ENCODE data around the gene MC1R.

DNA sequence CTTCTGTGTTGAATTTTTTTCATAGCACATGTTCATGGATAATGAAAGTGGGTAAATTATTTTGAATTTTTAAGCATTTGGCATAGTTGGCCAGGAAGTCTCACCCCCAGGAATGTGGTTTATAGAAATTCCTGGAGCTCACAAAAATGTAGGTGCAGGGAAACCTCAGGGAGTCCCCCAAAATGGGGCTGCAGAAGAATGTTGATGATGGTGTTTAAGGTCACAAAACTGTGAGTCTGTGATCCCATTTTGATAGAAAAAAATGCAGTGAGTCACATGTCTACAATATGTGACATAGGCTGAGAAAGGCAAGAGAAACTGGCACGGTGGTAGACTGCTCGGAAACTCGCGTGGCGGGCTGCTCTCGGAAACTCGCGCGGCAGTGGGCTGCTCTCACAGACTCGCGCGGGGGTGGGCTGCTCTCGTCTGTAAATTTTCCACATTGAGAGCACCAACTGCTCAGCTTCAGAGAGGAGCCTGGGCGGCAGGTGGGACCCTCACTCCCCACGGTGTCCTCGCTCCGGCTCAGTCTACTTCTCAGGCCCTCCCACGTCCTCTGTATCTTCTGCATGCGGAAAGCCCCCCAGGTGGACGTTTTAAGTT, 18.7 kb upstream of the MC1R start:
- TF ChIP-seq, protein P1, sequence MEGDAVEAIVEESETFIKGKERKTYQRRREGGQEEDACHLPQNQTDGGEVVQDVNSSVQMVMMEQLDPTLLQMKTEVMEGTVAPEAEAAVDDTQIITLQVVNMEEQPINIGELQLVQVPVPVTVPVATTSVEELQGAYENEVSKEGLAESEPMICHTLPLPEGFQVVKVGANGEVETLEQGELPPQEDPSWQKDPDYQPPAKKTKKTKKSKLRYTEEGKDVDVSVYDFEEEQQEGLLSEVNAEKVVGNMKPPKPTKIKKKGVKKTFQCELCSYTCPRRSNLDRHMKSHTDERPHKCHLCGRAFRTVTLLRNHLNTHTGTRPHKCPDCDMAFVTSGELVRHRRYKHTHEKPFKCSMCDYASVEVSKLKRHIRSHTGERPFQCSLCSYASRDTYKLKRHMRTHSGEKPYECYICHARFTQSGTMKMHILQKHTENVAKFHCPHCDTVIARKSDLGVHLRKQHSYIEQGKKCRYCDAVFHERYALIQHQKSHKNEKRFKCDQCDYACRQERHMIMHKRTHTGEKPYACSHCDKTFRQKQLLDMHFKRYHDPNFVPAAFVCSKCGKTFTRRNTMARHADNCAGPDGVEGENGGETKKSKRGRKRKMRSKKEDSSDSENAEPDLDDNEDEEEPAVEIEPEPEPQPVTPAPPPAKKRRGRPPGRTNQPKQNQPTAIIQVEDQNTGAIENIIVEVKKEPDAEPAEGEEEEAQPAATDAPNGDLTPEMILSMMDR (conservative IDR thresholded peaks at IDR 0.05; ENCODE audit: low read depth in 2 of 2), result no peak
- TF ChIP-seq, protein P2, sequence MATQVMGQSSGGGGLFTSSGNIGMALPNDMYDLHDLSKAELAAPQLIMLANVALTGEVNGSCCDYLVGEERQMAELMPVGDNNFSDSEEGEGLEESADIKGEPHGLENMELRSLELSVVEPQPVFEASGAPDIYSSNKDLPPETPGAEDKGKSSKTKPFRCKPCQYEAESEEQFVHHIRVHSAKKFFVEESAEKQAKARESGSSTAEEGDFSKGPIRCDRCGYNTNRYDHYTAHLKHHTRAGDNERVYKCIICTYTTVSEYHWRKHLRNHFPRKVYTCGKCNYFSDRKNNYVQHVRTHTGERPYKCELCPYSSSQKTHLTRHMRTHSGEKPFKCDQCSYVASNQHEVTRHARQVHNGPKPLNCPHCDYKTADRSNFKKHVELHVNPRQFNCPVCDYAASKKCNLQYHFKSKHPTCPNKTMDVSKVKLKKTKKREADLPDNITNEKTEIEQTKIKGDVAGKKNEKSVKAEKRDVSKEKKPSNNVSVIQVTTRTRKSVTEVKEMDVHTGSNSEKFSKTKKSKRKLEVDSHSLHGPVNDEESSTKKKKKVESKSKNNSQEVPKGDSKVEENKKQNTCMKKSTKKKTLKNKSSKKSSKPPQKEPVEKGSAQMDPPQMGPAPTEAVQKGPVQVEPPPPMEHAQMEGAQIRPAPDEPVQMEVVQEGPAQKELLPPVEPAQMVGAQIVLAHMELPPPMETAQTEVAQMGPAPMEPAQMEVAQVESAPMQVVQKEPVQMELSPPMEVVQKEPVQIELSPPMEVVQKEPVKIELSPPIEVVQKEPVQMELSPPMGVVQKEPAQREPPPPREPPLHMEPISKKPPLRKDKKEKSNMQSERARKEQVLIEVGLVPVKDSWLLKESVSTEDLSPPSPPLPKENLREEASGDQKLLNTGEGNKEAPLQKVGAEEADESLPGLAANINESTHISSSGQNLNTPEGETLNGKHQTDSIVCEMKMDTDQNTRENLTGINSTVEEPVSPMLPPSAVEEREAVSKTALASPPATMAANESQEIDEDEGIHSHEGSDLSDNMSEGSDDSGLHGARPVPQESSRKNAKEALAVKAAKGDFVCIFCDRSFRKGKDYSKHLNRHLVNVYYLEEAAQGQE (IDR thresholded peaks at IDR 0.05; ENCODE audit: unreplicated experiment), result no peak
- TF ChIP-seq, protein P3, sequence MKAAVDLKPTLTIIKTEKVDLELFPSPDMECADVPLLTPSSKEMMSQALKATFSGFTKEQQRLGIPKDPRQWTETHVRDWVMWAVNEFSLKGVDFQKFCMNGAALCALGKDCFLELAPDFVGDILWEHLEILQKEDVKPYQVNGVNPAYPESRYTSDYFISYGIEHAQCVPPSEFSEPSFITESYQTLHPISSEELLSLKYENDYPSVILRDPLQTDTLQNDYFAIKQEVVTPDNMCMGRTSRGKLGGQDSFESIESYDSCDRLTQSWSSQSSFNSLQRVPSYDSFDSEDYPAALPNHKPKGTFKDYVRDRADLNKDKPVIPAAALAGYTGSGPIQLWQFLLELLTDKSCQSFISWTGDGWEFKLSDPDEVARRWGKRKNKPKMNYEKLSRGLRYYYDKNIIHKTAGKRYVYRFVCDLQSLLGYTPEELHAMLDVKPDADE (IDR thresholded peaks at IDR 0.05), result no peak
- TF ChIP-seq, protein P4, sequence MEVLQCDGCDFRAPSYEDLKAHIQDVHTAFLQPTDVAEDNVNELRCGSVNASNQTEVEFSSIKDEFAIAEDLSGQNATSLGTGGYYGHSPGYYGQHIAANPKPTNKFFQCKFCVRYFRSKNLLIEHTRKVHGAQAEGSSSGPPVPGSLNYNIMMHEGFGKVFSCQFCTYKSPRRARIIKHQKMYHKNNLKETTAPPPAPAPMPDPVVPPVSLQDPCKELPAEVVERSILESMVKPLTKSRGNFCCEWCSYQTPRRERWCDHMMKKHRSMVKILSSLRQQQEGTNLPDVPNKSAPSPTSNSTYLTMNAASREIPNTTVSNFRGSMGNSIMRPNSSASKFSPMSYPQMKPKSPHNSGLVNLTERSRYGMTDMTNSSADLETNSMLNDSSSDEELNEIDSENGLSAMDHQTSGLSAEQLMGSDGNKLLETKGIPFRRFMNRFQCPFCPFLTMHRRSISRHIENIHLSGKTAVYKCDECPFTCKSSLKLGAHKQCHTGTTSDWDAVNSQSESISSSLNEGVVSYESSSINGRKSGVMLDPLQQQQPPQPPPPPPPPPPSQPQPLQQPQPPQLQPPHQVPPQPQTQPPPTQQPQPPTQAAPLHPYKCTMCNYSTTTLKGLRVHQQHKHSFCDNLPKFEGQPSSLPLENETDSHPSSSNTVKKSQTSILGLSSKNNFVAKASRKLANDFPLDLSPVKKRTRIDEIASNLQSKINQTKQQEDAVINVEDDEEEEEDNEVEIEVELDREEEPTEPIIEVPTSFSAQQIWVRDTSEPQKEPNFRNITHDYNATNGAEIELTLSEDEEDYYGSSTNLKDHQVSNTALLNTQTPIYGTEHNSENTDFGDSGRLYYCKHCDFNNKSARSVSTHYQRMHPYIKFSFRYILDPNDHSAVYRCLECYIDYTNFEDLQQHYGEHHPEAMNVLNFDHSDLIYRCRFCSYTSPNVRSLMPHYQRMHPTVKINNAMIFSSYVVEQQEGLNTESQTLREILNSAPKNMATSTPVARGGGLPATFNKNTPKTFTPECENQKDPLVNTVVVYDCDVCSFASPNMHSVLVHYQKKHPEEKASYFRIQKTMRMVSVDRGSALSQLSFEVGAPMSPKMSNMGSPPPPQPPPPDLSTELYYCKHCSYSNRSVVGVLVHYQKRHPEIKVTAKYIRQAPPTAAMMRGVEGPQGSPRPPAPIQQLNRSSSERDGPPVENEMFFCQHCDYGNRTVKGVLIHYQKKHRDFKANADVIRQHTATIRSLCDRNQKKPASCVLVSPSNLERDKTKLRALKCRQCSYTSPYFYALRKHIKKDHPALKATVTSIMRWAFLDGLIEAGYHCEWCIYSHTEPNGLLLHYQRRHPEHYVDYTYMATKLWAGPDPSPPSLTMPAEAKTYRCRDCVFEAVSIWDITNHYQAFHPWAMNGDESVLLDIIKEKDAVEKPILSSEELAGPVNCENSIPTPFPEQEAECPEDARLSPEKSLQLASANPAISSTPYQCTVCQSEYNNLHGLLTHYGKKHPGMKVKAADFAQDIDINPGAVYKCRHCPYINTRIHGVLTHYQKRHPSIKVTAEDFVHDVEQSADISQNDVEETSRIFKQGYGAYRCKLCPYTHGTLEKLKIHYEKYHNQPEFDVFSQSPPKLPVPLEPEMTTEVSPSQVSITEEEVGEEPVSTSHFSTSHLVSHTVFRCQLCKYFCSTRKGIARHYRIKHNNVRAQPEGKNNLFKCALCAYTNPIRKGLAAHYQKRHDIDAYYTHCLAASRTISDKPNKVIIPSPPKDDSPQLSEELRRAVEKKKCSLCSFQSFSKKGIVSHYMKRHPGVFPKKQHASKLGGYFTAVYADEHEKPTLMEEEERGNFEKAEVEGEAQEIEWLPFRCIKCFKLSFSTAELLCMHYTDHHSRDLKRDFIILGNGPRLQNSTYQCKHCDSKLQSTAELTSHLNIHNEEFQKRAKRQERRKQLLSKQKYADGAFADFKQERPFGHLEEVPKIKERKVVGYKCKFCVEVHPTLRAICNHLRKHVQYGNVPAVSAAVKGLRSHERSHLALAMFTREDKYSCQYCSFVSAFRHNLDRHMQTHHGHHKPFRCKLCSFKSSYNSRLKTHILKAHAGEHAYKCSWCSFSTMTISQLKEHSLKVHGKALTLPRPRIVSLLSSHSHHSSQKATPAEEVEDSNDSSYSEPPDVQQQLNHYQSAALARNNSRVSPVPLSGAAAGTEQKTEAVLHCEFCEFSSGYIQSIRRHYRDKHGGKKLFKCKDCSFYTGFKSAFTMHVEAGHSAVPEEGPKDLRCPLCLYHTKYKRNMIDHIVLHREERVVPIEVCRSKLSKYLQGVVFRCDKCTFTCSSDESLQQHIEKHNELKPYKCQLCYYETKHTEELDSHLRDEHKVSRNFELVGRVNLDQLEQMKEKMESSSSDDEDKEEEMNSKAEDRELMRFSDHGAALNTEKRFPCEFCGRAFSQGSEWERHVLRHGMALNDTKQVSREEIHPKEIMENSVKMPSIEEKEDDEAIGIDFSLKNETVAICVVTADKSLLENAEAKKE (CRISPR knock-in tag; IDR thresholded peaks at IDR 0.05), result no peak
- TF ChIP-seq EZH2 (IDR thresholded peaks at IDR 0.05; ENCODE audit: low read depth, unreplicated experiment) (no peak), ZNF331 (CRISPR knock-in tag; IDR thresholded peaks at IDR 0.05; ENCODE audit: low read depth) (no peak), JUNB (IDR thresholded peaks at IDR 0.05; ENCODE audit: unreplicated experiment) (no peak), POLR2AphosphoS5 (IDR thresholded peaks at IDR 0.05; ENCODE audit: low read depth) (no peak), EZH2phosphoT487 (IDR thresholded peaks at IDR 0.05; ENCODE audit: unreplicated experiment) (no peak), NANOG (IDR thresholded peaks at IDR 0.05; ENCODE audit: borderline replicate concordance) (no peak), CREB1 (CRISPR knock-in tag; IDR thresholded peaks at IDR 0.05; ENCODE audit: low read depth) (no peak), ZNF114 (CRISPR knock-in tag; IDR thresholded peaks at IDR 0.05) (no peak), STAT1 (IDR thresholded peaks at IDR 0.05; ENCODE audit: unreplicated experiment) (no peak)

All from GM23338 (cell line).